Tibial nerve (tissue), 3 donors: ENCODE measurements around the gene APP.

Experiments
- CTCF ChIP-seq, 5 experiments: fragments of 200-600 bp in 3 of 5; fragments of 450-650 bp in 2 of 5; sonication (generic) in 3 of 5; IDR thresholded peaks; one replicate each; pipeline ENCODE4 v1.5.1; 2016 to 2019; ENCODE audit warnings: antibody characterized with exemption in 5 of 5, mild to moderate bottlenecking in 3 of 5, moderate library complexity in 2 of 5
- POLR2A ChIP-seq, 2 donors: fragments of 450-650 bp; IDR thresholded peaks; one replicate each; pipeline ENCODE4 v1.6.1; 2017; ENCODE audit warnings: antibody characterized with exemption in 2 of 2, mild to moderate bottlenecking in 2 of 2, moderate library complexity in 2 of 2

DNA sequence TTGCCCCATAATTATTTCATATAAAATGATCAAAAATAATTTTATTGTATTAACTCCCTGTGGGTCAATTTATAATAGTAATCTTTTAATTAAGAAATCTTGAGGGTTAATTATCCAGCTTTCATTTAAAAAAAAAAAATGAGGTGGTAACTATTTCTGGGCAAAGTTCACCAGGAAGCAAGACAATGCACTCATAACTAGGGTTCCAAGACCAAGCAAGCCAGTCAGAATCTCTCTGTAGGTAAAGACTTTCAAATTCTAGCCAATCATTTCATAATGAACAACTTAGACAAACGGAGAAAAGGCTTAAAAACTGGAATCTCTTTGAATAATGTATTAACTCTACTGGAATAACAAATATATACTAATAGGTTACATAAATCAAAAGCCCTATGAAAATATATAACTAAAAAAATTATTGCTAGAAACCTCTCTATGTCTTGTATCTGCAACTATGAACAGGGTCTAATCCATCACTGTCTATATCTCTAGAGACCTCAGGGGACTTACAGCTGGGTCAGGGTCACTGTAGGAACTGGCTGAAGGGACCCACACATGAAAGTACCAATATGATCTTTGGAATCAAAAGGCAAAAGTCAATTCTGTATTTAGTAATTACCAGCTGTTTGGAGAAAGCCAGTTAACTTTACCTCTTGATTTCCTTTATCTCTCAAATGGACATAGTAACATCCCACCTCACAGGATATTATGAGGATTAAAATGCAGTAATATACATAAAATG is 43.3 kb downstream of the APP start:
- no peak for TF ChIP-seq POLR2A (IDR thresholded peaks at IDR 0.05)
- TF ChIP-seq CTCF (IDR thresholded peaks at IDR 0.05), result no peak
